HEK293 (cell line): ENCODE measurements around the gene CWC22.

Source experiments
- HOXA7 ChIP-seq: sonication (generic); formaldehyde crosslinking; IDR thresholded peaks from 2 replicates; pipeline ENCODE4 v1.8.1; 2022; ENCODE audit warnings: missing genetic modification reagents, borderline replicate concordance
- KLF16 ChIP-seq: fragments of 450-650 bp; formaldehyde crosslinking; IDR thresholded peaks from 2 replicates; pipeline ENCODE4 v1.5.1; 2017; ENCODE audit warnings: missing biosample characterization, missing genetic modification characterization
- KLF9 ChIP-seq: fragments of 450-650 bp; formaldehyde crosslinking; IDR thresholded peaks from 2 replicates; pipeline ENCODE4 v1.5.1; 2016; ENCODE audit warnings: missing biosample characterization, missing genetic modification characterization, low read depth
- MYNN ChIP-seq: fragments of 450-650 bp; formaldehyde crosslinking; IDR thresholded peaks from 2 replicates; pipeline ENCODE4 v1.5.1; 2016; ENCODE audit warnings: missing biosample characterization, missing genetic modification characterization, borderline replicate concordance
- SP2 ChIP-seq: fragments of 450-650 bp; formaldehyde crosslinking; IDR thresholded peaks from 2 replicates; pipeline ENCODE4 v1.5.1; 2016; ENCODE audit warnings: missing biosample characterization, missing genetic modification characterization
- ZFHX2 ChIP-seq: fragments of 450-650 bp; formaldehyde crosslinking; conservative IDR thresholded peaks from 2 replicates; pipeline ENCODE4 v1.5.1; 2016; ENCODE audit warnings: missing biosample characterization, missing genetic modification characterization
- ZNF174 ChIP-seq: fragments of 450-650 bp; formaldehyde crosslinking; IDR thresholded peaks from 2 replicates; pipeline ENCODE4 v1.5.0; 2017; ENCODE audit warnings: missing biosample characterization, mild to moderate bottlenecking, missing genetic modification characterization
- ZNF184 ChIP-seq: fragments of 450-650 bp; IDR thresholded peaks from 2 replicates; pipeline ENCODE4 v1.5.1; 2018; ENCODE audit warnings: missing biosample characterization, mild to moderate bottlenecking, missing genetic modification characterization
- ZNF335 ChIP-seq: fragments of 450-650 bp; formaldehyde crosslinking; conservative IDR thresholded peaks from 2 replicates; pipeline ENCODE4 v1.5.1; 2016; ENCODE audit warnings: missing biosample characterization, missing genetic modification characterization
- ZNF37A ChIP-seq: fragments of 450-650 bp; IDR thresholded peaks from 2 replicates; pipeline ENCODE4 v1.5.1; 2018; ENCODE audit warnings: missing biosample characterization, missing genetic modification characterization
- ZNF768 ChIP-seq: fragments of 450-650 bp; formaldehyde crosslinking; IDR thresholded peaks from 2 replicates; pipeline ENCODE4 v1.5.1; 2018; ENCODE audit warnings: missing biosample characterization, mild to moderate bottlenecking, missing genetic modification characterization
- TF ChIP-seq, protein P1 (sequence below): fragments of 450-650 bp; formaldehyde crosslinking; IDR thresholded peaks from 2 replicates; pipeline ENCODE4 v1.5.1; 2016; ENCODE audit warnings: missing biosample characterization, missing genetic modification characterization

DNA sequence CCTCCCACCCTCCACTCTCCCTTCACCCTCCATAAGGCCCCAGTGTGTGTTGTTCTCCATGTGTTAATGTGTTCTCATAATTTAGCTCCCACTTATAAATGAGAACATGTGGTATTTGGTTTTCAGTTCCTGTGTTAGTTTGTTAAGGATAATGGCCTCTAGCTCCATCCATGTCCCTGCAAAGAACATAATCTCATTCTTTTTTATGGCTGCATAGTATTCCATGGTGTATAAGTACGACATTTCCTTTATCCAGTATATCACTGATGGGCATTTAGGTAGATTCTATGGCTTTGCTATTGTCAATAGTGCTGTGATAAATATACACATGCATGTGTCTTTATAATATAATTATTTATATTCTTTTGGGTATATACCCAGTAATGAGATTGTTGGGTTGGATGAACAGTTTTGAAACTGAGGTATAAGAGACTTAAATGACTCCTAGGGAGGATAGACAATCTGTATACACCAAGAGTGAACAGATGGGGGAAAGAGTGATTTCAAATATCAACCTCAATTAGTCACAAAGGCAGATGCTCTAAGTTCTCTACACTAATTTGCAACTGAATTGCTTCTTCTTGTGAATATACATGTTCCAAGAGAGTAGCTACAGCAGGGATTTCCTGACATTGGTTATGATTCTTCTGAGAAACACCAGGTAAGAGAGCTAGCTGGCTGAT is 23.7 kb downstream of the CWC22 start:
- TF ChIP-seq, protein P1, sequence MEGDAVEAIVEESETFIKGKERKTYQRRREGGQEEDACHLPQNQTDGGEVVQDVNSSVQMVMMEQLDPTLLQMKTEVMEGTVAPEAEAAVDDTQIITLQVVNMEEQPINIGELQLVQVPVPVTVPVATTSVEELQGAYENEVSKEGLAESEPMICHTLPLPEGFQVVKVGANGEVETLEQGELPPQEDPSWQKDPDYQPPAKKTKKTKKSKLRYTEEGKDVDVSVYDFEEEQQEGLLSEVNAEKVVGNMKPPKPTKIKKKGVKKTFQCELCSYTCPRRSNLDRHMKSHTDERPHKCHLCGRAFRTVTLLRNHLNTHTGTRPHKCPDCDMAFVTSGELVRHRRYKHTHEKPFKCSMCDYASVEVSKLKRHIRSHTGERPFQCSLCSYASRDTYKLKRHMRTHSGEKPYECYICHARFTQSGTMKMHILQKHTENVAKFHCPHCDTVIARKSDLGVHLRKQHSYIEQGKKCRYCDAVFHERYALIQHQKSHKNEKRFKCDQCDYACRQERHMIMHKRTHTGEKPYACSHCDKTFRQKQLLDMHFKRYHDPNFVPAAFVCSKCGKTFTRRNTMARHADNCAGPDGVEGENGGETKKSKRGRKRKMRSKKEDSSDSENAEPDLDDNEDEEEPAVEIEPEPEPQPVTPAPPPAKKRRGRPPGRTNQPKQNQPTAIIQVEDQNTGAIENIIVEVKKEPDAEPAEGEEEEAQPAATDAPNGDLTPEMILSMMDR (tag by site-specific recombination), result no peak
- TF ChIP-seq ZNF37A (tag by site-specific recombination) (no peak), KLF16 (tag by site-specific recombination) (no peak), HOXA7 (no peak), ZNF174 (tag by site-specific recombination) (no peak), ZNF184 (no peak), ZNF768 (tag by site-specific recombination) (no peak), ZNF335 (no peak), MYNN (tag by site-specific recombination) (no peak), ZFHX2 (tag by site-specific recombination) (no peak), KLF9 (tag by site-specific recombination) (no peak), SP2 (no peak)
